DMS79 treated with DMSO at 0.1 percent for 48 hours (cell line): Measurements from ENCODE around the gene ZNF277.
"Not testable (repeated sequence)": the region's sequence is repeated elsewhere in the genome, so short reads cannot be mapped to it uniquely, and the experiment has no call there.

Source experiments
- DNase-seq: peaks from one replicate; lab custom pipeline; 2025; lab: John Stamatoyannopoulos, UW

The ZNF277 gene

DNA sequence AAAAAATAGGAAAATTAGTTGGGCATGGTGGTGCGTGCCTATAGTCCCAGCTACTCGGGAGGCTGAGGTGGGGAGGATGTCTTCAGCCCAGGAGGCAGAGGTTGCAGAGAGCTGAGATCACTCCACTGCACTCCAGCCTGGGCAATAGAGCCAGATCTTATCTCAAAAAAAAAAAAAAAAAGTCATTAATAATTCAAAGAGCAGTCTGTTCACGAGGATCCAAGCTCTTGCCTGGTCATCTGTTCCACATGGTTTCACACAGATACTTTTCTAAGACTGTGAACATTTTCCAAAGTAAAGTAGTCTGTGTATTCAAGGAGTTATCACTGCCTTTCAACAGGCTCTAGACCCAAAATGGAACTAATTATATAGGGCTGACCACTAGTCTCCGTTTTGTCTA, 86.9 kb downstream of the ZNF277 start:
- peak; percentile 28 for DNase-seq

DNA sequence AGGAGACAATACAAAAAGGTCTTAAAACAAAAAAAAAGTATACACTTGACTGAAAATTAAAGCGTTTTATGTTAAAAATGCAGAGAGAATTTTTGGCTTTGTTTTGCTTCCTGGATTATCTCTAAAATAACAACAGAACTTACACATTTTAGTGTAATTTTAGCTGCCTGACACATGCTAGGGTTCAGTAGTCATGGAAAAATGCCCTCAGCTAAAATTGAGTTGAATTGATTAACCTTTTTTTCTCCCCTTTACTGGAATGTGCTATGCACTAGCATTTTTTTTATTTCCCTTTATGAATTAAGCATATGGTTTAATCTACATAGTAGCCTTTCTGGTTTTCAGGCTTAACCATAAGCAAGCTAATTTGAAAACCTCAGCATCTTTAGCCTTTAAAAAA, 89.9 kb downstream of the ZNF277 start:
- no peak for DNase-seq

DNA sequence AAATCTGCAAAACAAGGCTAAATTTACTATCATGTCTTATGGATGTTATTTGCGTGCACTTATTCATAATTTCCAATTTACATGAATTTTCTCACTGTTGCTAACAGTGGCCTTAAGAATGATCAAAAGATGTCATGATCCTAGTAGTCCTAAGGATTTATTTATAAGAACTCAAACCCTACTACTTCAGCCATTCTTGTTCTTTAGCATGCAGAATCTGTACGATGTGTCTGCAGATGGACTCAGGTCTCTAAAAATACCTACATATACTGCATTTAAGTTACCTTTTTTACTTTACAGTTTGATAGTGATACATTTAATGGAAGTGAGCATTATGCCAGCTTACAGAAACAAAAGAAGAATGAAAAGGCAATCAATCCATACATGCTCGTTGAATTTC, 91.2 kb downstream of the ZNF277 start:
- no peak for DNase-seq

DNA sequence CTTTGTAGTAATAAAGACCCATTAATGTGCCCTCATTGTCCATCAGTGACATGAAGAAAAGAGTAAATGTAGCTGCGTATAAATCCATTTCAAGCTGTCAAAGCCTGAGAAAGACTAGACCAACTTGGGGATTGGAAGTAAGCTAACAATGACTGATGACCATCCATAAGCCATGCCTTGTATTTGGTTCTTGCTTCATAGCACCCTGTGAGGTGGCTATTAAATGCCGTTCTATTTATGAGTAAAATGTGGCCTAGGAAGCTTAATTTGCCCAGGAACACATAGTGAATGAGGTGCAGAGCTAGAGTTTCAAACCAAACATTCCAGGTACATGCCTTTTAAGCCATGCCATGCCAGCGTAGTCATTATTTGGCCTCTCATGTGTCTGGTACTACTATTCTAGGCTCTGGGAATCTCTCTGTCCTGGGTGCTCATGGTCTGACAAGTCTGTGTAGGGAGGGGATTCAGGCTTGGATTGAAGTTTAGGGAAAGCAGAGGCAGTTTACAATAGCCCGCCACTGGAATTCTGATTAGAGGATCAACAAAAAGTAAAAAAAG, 92.1 kb downstream of the ZNF277 start:
- DNase-seq, result no peak

DNA sequence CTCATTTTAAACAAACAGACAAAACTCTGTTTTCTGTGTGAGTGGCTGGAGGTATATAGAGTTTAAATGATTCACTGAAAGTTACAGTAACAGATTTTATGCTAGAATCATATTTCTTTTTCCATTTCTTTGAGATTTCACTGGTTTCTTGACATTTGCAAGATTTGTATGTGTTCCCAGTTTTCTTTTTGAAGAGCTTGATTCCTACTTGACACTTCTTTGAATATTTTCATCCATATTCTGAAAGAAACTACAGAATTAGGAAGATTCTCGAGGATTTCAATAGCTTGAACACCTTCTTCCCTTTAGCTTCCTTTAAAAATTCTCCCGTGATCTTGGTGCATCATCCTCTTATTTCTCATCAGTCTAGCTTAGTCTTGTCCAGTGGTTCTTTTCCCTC, 93.6 kb downstream of the ZNF277 start:
- DNase-seq, result no peak

DNA sequence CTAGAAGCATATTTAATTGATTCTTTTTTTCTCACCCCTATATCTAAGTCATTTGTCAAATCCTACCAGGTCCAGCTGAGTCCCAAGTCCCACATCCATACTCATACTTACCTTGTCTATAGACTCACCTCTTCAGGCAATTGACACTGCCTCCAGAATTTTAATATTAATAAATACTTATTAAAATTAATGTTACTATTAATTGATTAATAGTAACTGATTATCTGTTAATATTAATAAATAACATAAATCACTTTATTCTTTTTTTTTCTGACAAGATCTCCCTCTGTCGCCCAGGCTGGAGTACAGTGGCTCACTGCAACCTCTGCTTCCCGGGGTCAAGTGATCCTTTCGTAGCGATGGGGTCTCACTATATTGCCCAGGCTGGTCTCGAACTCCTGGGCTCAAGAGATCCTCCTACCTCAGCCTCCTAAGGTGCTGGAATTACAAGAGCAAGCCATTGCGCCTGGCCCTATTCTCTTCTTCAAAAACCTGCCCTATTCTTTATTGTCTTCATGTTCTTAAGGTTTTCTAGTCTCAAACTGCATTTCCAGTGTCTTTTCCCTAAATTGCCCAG, 94.4 kb downstream of the ZNF277 start:
- DNase-seq, result no peak

DNA sequence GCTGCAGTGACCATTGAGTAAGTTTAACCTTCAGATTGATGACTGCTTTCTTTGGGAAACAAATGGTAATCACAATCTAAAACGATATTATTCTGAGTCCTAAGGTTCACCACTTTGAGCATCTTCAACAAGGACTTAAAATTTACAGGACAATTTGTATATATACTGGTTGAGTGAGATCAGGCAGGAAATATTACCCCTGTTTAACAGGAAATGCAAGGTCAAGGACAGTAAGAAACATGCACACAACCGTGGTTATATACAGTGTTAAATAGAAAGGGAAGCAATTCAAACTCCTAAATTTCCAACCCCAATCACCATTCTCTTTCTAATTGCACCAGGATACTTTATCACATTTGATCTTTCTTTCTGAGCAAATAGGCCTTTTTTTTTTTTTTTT, 96.1 kb downstream of the ZNF277 start:
- no peak for DNase-seq

DNA sequence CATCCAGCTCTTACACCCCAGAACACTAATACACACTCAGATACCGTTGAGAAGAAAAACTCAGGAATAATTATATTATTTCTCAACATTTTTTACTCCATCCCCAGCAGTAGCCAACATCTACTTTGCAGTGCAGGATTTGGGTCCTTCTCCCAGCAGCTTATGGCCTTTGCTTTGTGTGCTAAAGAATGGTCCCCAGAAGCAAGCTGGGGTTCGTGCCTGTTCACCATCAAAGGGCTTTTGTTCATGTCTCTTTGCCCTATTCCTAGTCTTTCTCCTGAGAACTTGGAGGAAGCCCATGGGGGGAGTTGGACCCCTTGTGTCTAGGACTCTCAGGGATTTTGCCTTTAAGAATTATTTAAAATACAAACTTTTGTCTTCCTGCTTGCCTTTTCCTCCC, 100.4 kb downstream of the ZNF277 start:
- DNase-seq, result no peak

DNA sequence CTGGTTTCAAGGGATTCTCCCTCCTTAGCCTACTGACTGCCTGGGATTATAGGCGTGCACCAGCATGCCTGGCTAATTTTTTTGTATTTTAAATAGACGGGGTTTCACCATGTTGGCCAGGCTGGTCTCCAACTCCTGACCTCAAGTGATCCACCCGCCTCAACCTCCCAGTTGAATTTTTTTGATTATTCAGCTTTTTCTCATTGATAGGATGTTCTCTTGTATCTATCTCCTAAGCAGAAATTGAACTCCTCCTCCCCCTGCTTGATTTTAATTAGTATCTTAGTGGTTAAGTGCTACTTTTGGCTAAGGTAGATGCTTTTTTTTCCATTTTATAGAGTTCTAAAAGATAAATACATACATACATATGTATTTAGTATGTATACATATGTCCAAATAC, 101.0 kb downstream of the ZNF277 start:
- no peak for DNase-seq

DNA sequence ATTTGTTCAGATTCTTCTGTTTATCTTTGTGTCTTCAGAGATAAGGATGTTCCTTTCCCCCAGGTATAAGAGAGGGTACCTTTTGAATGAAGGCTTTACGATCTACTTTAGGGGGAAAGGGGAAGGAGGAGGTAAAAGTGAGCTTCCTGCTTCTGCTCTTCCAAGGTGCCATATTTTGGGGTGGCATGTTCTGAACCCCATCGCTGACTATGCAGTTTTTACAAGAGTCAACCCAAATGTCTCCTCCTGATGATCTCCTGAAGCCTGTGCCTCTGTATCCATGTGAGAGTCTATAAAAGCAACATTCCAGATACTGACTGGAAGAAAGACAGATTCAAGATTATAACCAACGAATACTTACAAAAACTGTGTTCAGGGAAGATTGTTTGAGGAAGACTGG, 102.5 kb downstream of the ZNF277 start:
- DNase-seq, result no peak

DNA sequence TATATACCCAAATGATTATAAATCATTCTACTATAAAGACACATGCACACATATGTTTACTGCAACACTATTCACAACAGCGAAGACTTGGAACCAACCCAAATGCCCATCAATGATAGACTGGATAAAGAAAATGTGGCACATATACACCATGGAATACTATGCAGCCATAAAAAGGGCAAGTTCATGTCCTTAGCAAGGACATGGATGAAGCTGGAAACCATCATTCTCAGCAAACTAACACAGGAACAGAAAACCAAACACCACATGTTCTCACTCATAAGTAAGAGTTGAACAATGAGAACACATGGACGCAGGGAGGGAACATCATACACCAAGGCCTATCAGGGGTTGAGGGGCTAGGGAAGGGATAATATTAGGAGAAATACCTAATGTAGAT, 110.3 kb downstream of the ZNF277 start:
- not testable (repeated sequence) for DNase-seq

DNA sequence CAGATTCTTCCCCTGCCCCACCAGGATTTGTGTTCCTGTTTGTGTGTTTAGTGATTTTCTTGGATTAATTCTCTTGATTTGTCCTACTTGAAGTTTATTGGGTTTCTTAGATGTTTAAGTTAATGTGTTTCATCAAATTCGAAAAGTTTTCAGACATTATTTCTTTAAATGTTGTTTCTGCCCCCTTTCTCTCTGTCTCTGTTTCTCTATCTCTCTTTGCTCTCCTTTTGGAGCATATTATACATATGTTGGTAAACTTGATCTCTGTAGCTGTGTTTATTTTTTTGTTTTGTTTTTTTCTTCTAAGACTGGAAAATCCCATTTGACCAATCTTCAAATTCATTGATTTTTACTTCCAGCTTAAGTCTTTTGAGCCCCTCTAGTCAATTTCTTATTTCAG, 115.6 kb downstream of the ZNF277 start:
- no peak for DNase-seq

DNA sequence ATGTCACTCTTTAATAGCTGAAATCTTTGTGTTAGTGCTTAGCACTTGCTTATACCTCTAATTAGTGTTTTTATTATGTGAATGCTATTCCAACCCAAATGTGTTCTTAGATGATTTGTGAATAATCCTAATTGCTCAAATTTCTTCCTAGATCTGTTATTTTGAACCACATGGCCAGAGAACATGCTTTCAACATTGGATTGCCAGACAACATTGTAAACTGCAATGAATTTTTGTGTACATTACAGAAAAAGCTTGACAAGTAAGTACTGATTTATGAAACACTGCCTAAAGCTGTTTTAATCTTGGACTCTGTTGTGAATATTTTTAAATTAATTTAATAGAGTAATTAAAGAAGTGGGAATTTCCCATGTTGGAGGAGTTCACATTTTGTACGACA, 121.1 kb downstream of the ZNF277 start:
- DNase-seq, result no peak

DNA sequence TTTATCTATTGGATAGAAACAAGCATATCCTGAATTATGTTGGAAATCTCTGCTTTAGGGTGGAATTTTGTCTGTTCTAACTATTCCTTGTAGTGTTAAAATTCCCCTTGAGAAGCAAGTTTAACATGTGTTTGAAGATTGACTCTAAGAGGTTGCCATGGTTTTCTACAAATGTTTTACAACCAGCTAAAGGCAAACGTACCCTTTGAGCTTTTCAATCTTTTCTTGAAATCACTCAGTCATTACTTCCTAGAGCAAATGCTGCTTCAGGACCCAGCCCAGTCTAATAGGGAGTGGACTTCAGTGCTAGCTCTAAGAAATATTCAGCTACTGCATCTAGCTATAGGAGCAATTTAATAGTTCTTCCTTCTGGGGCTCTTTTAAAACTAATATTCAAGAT, 125.0 kb downstream of the ZNF277 start:
- no peak for DNase-seq

DNA sequence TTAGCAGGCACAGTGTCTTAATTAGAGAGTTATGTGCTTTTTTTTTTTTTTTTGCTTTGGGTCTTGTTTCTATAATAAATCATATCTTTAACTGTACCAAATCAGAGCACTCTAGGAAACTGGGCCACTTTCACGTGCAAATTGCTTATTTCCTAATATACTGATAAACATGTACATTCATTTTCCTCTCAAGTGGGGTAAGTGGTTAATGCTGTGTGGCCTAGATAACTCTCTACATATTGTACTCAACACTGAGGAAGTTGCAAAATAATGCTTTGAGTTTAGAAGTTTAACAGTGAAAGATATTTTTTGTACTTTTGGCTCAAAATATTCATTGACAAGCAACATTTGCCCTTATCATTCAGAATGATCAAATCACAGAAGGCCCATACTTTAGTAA, 127.9 kb downstream of the ZNF277 start:
- DNase-seq, result no peak

DNA sequence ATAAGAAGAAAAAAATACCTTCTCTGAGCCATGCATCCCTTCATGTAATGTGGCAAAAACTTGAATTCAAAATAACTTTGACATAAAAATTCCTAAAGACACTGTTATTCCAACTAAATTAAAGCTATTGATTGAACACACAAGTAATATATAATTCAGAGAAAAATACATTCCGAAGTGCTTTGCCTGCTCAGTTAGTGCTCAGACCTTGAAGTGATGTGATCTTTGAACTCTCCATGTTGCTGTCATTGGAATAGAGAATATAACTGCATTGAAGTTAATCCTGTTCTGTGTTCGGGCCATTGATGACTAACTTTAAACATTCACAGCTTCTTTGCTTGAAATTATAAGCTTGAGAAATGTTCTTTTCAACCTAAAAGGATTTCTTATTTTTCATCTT, 129.8 kb downstream of the ZNF277 start:
- no peak for DNase-seq

DNA sequence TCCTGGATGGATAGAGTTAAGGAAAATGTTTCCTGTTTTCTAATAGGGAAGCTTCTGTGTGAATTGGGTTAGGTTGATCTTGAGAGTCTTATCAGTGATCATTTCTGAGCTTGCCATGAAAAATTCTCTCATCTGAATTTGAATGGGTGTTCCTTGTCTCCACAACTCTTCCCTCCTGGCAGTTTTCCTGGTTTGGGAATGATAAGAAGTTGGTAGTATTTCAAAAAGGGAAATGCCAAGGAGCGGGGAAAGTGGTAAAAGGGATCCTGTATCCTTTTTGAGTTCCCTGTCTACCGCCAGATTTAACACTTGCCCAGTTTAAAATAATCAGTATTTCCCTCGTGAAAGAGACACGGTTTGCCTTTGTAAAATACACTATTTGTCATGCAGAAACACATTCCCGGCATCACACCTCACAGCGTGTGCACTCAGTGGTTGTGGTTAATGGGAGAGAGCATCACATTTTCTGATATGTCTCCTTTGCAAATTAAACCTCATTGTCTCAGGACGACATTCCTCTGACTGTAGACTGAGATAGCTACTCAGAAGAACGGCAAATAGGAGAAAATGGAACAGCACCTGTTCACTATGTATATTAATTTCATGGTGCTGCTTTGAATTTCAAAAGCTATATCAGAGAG, 130.6 kb downstream of the ZNF277 start:
- no peak for DNase-seq

DNA sequence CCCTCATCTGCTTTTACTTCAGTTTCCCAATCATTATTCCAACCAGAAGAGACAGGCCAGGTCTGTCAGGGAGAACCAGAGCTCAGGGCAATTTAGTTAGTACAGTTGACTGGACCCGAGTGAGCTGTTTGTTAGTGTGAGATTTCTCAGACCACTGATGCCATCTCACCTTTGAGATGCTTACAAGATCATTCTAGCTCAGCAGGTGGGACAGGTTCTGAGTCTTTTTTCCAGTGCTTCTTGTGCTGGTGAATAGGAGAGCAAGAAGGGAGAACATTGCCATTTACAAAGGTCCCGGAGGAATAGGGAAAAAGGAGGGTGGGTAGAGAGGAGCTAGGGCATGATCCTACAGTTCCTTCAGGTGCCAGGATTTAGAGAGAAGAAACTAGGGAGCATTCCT, 131.4 kb downstream of the ZNF277 start:
- DNase-seq, result no peak

DNA sequence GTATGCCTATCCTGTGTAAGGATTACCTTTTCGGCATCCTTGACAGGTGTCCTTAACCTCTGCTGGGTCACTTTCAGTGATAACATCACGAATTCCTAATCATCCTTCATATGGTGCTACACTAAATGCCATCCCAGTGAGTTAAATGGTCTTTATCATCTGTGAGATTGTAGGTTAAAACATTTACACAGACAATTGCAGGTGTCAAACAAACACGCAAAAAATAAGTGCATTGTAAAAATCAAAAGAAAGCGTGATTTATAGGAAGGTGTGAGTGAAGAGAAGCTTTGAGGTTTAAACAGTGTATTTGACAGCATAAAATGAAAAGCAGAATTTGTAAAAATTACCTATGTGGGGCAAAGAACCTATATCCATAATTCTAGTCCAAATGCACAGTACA, 132.3 kb downstream of the ZNF277 start:
- DNase-seq, result no peak

DNA sequence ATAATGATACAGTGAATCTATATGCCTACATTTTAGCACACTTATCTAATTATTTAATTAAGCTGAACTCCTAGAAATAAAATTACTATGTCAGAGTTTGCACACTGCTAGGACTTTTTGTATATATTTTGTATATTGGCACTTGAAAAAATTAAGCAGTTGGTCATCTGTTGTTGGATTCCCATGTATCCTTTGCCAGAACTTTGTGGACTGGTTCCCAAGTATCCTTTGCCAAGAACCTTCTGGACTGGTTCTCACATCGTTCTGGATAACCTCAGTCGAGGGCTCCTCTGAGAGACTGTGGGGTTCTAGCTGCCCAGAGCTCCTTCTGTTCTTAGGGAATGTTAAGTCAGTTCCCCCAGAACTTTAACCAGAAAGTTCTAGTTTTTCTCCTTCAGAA, 135.0 kb downstream of the ZNF277 start:
- DNase-seq, result no peak

DNA sequence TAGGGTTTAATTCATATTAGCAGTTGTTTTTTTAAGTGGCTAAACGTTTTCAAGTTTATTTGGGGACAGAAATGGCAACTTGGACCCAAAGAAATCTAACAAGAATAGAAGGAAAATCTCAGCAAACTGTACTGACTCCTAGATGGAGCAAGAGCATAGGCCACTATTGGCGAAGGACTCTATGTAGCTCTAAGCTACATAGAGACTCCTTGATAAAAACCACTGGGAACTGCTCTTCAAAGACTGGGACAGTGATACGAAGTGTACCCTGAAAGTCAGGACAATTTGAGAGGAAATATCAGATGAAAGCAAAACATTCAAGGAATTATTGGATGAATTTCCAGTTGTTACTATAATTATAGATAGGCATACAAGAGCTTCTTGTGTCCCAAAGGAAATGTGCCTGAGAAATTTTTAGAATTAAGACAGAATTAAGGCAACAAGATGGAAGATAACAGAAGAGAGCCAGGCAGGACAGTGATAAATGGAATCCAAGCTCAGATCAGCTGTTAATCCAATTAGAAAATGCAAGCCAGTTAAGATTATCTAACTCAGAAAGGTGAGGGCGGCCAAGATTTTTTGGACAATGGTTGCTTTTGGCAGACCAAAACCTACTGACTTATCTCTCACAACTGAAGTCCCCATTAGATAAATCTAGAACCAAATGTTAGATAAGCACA, 140.0 kb downstream of the ZNF277 start:
- no peak for DNase-seq

DNA sequence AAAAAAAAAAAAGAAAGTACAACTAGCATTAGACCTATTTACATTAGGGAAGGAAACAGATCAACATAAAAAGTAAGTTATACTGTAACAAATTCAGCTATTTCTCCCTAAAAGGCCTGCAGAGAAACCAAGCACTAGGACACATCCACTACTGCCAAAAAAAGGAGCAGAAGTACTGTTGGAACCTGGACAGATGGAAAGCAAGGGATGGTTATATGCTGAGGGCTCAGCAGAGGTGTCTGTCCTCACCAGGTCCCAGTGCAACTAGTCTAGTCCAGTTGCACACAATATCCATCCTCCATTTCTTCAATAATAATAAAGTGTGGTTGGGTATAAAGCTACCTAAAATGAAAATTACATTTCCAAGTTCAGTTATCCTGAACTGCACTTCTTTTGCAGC, 140.6 kb downstream of the ZNF277 start:
- DNase-seq, result no peak

DNA sequence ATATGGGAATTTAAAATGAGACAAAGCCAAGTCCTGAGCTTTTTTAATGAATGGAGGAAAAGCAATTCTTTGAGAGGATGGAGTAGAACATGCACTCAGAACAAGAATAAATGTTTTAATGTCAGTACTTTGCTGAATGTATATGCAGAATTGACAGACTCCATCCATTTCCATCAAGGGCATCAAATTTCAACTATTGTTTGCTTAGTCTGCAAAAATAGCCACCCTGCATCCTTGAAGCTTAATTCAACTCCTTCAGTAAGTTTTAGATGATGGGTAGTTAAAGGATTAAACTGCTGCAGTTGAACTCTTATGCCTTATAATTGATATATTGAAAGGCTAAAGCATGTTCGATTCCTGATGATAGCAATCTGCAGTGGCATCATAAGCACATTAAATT, 144.1 kb downstream of the ZNF277 start:
- DNase-seq, result peak; percentile 15

DNA sequence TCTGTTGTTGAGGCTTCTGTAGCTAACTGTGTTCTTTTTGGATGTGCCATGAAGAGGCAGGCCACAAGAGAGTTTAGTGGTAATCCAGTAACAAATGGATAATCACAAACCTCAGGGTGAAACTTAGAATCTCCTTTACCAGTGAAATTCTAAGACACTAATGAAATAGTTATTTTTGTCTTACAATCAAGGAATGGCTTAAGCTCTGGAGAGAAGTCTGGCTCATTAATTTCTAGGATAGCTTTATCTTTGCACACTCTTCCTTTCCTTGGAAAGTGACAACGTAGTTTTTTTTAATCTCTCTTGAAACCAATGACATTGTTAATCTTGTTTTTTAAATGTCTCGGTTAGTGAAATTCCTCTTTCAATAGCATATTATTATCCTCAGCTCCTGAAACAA, 150.1 kb downstream of the ZNF277 start:
- no peak for DNase-seq
